AG09319 (cell line): ENCODE measurements around the gene CUX1.

Source experiments
- DNase-seq: peaks from one replicate; pipeline ENCODE4 v3.0.0-alpha.2; 2010; ENCODE audit warnings: low read depth; ENCODE audit errors: extremely low read depth
- CTCF ChIP-seq: IDR thresholded peaks from 2 replicates; pipeline ENCODE4 v1.5.1; 2011; ENCODE audit warnings: low read depth, mild to moderate bottlenecking, inconsistent platforms, low read length, moderate library complexity

CUX1 gene

GRCh38 chr7:102220229-102220850 is 402.9 kb downstream of the CUX1 start:
- TF ChIP-seq CTCF: no peak
- no peak for DNase-seq

- DNase-seq: no peak
- no peak for TF ChIP-seq CTCF
Observed at GRCh38 chr7:102220960-102221800, 403.8 kb downstream of the CUX1 start.

DNA sequence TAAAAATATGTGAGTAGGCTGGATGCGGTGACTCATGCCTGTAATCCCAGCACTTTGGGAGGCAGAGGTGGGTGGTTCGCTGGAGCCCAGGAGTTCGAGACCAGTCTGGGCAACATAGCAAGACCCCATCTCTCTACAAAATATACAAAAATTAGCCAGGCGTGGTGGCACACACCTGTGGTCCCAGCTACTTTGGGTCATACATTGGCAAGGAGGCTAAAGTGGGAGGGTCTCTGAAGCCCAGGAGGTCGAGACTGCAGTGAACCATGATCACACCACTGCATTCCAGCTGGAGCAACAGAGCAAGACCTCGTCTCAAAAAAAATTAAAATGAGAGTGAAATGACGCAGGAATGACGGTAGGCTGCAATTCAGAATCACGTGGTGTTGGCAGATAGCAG is 404.5 kb downstream of the CUX1 start:
- no peak for TF ChIP-seq CTCF
- no peak for DNase-seq

- no peak for TF ChIP-seq CTCF
- DNase-seq: no peak
Observed at GRCh38 chr7:102222445-102222844, 405.0 kb downstream of the CUX1 start.

DNA sequence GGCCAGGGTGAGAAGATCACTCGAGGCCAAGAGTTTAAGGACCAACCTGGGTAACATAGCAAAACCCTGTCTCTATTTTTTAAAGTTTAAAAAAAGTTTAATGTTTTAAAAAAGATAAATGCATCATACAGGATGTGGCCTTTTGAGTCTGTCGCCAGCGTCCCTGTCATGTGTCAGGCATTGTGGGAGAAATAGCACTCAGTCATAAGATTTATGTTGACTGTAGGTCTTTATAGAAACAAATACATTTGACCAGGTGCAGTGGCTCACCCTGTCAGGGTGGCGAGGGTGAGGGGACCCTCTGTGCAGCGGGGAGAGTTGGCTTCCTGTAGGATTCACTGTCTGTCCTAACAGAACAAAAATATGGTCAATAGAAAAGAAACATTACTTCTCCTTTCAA is 405.8 kb downstream of the CUX1 start:
- no peak for DNase-seq
- TF ChIP-seq CTCF: no peak

GRCh38 chr7:102225025-102225424 is 407.6 kb downstream of the CUX1 start:
- TF ChIP-seq CTCF: no peak
- DNase-seq: no peak

- no peak for DNase-seq
- no peak for TF ChIP-seq CTCF
Observed at GRCh38 chr7:102227371-102227770, 409.9 kb downstream of the CUX1 start.
